DOHH2 (cell line): Measurements from ENCODE around the gene PCP2.

Experiments used
- H3F3A ChIP-seq: fragments of 200-600 bp; sonication (generic), shearing (Covaris generic); 2 replicates; pipeline ENCODE4 v1.6.0; 2016; ENCODE audit warnings: antibody characterized with exemption, mild to moderate bottlenecking; ENCODE audit not compliant: control insufficient read depth, insufficient read depth
- H3K27ac ChIP-seq: fragments of 200-600 bp; sonication (generic); 2 replicates; pipeline ENCODE4 v1.5.1; 2014; ENCODE audit warnings: low read depth, mild to moderate bottlenecking, low read length, moderate library complexity
- H3K27me3 ChIP-seq: fragments of 200-600 bp; sonication (generic); 2 replicates; pipeline ENCODE4 v1.6.1; 2014; ENCODE audit warnings: mild to moderate bottlenecking, low read length, mixed read lengths; ENCODE audit not compliant: control insufficient read depth
- H3K36me3 ChIP-seq: fragments of 200-600 bp; sonication (generic); 2 replicates; pipeline ENCODE4 v1.6.1; 2014; ENCODE audit warnings: mild to moderate bottlenecking, low read length, moderate library complexity, mixed read lengths; ENCODE audit not compliant: control insufficient read depth
- H3K4me1 ChIP-seq: fragments of 200-600 bp; sonication (generic); 2 replicates; pipeline ENCODE4 v1.6.1; 2014; ENCODE audit warnings: mild to moderate bottlenecking, low read length, mixed read lengths; ENCODE audit not compliant: control insufficient read depth
- H3K4me2 ChIP-seq: fragments of 200-600 bp; sonication (generic); 2 replicates; pipeline ENCODE4 v1.6.0; 2014; ENCODE audit warnings: mild to moderate bottlenecking, low read length, moderate library complexity
- H3K4me3 ChIP-seq: fragments of 200-600 bp; sonication (generic); 2 replicates; pipeline ENCODE4 v1.5.1; 2014; ENCODE audit warnings: mild to moderate bottlenecking, low read length, mixed read lengths
- H3K79me2 ChIP-seq: fragments of 200-600 bp; sonication (generic); 2 replicates; pipeline ENCODE4 v1.6.1; 2014; ENCODE audit warnings: mild to moderate bottlenecking, low read length, mixed read lengths; ENCODE audit not compliant: control insufficient read depth
- H3K9me2 ChIP-seq: fragments of 200-600 bp; sonication (generic); replicated peaks from 2 replicates; pipeline ENCODE4 v1.6.1; 2014; ENCODE audit warnings: mild to moderate bottlenecking, low read length, mixed read lengths; ENCODE audit not compliant: control insufficient read depth
- H3K9me3 ChIP-seq: fragments of 200-600 bp; sonication (generic); 2 replicates; pipeline ENCODE4 v1.6.1; 2014; ENCODE audit warnings: antibody characterized with exemption, low read length, mixed read lengths; ENCODE audit not compliant: control insufficient read depth, insufficient read depth
- H4K20me1 ChIP-seq: fragments of 200-600 bp; sonication (generic); 2 replicates; pipeline ENCODE4 v1.6.0; 2014; ENCODE audit warnings: low read depth, mild to moderate bottlenecking, antibody characterized with exemption, low read length, moderate library complexity; ENCODE audit not compliant: control insufficient read depth, insufficient read depth
- CTCF ChIP-seq: fragments of 200-600 bp; sonication (generic); IDR thresholded peaks from one replicate; pipeline ENCODE4 v1.5.1; 2014; ENCODE audit warnings: antibody characterized with exemption, mild to moderate bottlenecking, low read depth, low read length; ENCODE audit not compliant: poor library complexity, severe bottlenecking
- EZH2phosphoT487 ChIP-seq: fragments of 200-600 bp; sonication (generic); IDR thresholded peaks from 2 replicates; pipeline ENCODE4 v1.6.1; 2017; ENCODE audit warnings: borderline replicate concordance, mild to moderate bottlenecking, antibody characterized with exemption, low read length, moderate library complexity, mixed read lengths

The PCP2 gene

GRCh38 chr19:7665076-7665475 is 31.6 kb upstream of the PCP2 start:
- Histone ChIP-seq H3F3A (no peaks in the 10 kb centered on the region), H4K20me1 (no peaks in the 10 kb centered on the region), H3K4me3 (no peak overlapping the region), H3K9me3 (no peaks in the 10 kb centered on the region), H3K4me1 (no peaks in the 10 kb centered on the region), H3K36me3 (no peaks in the 10 kb centered on the region), H3K9me2 (no peaks in the 10 kb centered on the region), H3K27me3 (no peaks in the 10 kb centered on the region; the same call in 1 of the 2 replicates), H3K27ac (no peak overlapping the region), H3K79me2 (no peaks in the 10 kb centered on the region), H3K4me2 (no peak overlapping the region)
- TF ChIP-seq EZH2phosphoT487 = no peak
- no peak for TF ChIP-seq CTCF

- Histone ChIP-seq H3K27ac (no peak overlapping the region), H4K20me1 (no peaks in the 10 kb centered on the region), H3K36me3 (no peaks in the 10 kb centered on the region), H3F3A (no peaks in the 10 kb centered on the region), H3K4me1 (no peaks in the 10 kb centered on the region), H3K79me2 (no peaks in the 10 kb centered on the region), H3K27me3 (no peaks in the 10 kb centered on the region; the same call in 1 of the 2 replicates), H3K9me2 (no peaks in the 10 kb centered on the region), H3K4me3 (no peak overlapping the region), H3K4me2 (no peak overlapping the region), H3K9me3 (no peaks in the 10 kb centered on the region)
- TF ChIP-seq EZH2phosphoT487 (no peak), CTCF (no peak)
Measured at GRCh38 chr19:7663706-7664105, 30.2 kb upstream of the PCP2 start.

- TF ChIP-seq EZH2phosphoT487 = no peak
- no peak for TF ChIP-seq CTCF
- Histone ChIP-seq H3K9me2 (no peaks in the 10 kb centered on the region), H3K79me2 (no peaks in the 10 kb centered on the region), H3K36me3 (no peaks in the 10 kb centered on the region), H3K4me1 (peaks cover 9% of the 10 kb centered on the region), H3F3A (no peaks in the 10 kb centered on the region), H3K27ac (no peak overlapping the region), H3K4me3 (no peak overlapping the region), H3K4me2 (no peak overlapping the region), H3K9me3 (no peaks in the 10 kb centered on the region), H4K20me1 (no peaks in the 10 kb centered on the region), H3K27me3 (no peaks in the 10 kb centered on the region)
Measured at GRCh38 chr19:7662657-7663056, 29.1 kb upstream of the PCP2 start.
